SK-N-SH (cell line): ENCODE measurements around the gene AP3D1. TPM values are rescaled to one million over a fixed set of nuclear protein-coding genes. Genes with fewer than 3 reads are reported as not detected.
"Not testable (repeated sequence)": the region's sequence is repeated elsewhere in the genome, so short reads cannot be mapped to it uniquely, and the experiment has no call there.

Experiments
- CTCF ChIA-PET: fragments of 300-600, 350-600 bp; formaldehyde crosslinking; extraction: SDS; loops from one replicate; lab custom pipeline; 2021; lab: Yijun Ruan, JAX
- POLR2A ChIA-PET: fragments of 350-600 bp; sonication (Branson Sonifier 250); formaldehyde crosslinking; extraction: SDS; loops from one replicate; lab custom pipeline; 2020; ENCODE audit warnings: antibody characterized with exemption, inconsistent platforms; lab: Yijun Ruan, JAX
- DNase-seq: peaks from one replicate; pipeline ENCODE4 v3.0.0; 2012
- H2AFZ ChIP-seq: fragments of 200-600 bp; sonication (generic); 2 replicates; pipeline ENCODE4 v1.8.1; 2016; ENCODE audit warnings: antibody characterized with exemption, mild to moderate bottlenecking, low read depth
- H3F3A ChIP-seq: fragments of 200-600 bp; sonication (generic); replicated peaks from 2 replicates; pipeline ENCODE3; 2016; ENCODE audit warnings: antibody characterized with exemption, mild to moderate bottlenecking; ENCODE audit not compliant: insufficient read depth
- H3K27ac ChIP-seq, 2 experiments: fragments of 200-500 bp in 1 of 2; fragments of 200-600 bp in 1 of 2; sonication (Bioruptor generic) in 1 of 2; sonication (generic), shearing (Covaris generic) in 1 of 2; 2 replicates each; pipeline versions ENCODE4 v1.5.1 to v1.6.1; 2014 to 2016; ENCODE audit warnings: low read depth in 2 of 2, inconsistent platforms in 1 of 2, low read length in 1 of 2, mild to moderate bottlenecking in 1 of 2, mixed read lengths in 1 of 2
- H3K27me3 ChIP-seq: fragments of 200-600 bp; sonication (generic), shearing (Covaris generic); 2 replicates; pipeline ENCODE4 v1.6.1; 2016; ENCODE audit warnings: mixed run types; ENCODE audit not compliant: insufficient read depth
- H3K36me3 ChIP-seq, 2 experiments: fragments of 200-500 bp in 1 of 2; fragments of 200-600 bp in 1 of 2; sonication (Bioruptor generic) in 1 of 2; sonication (generic) in 1 of 2; replicated peaks in 1 of 2; 2 replicates each; pipeline versions ENCODE3 to v1.5.1; 2014 to 2016; ENCODE audit warnings: low read length in 1 of 2, mild to moderate bottlenecking in 1 of 2; ENCODE audit not compliant: insufficient read depth in 2 of 2, control insufficient read depth in 1 of 2
- H3K4me1 ChIP-seq, 2 experiments: fragments of 200-500 bp in 1 of 2; fragments of 200-600 bp in 1 of 2; sonication (Bioruptor generic) in 1 of 2; sonication (generic), shearing (Covaris generic) in 1 of 2; 2 replicates each; pipeline versions ENCODE4 v1.5.1 to v1.6.1; 2014 to 2016; ENCODE audit warnings: low read depth in 1 of 2, low read length in 1 of 2, mixed run types in 1 of 2; ENCODE audit not compliant: insufficient read depth in 2 of 2, control insufficient read depth in 1 of 2
- H3K4me2 ChIP-seq: fragments of 200-600 bp; sonication (generic), shearing (Covaris generic); 2 replicates; pipeline ENCODE4 v1.6.1; 2017; ENCODE audit warnings: mixed run types
- H3K4me3 ChIP-seq, 2 experiments: fragments of 200-500 bp in 1 of 2; fragments of 200-600 bp in 1 of 2; sonication (Bioruptor generic) in 1 of 2; sonication (generic), shearing (Covaris generic) in 1 of 2; 2 replicates each; pipeline versions ENCODE4 v1.5.1 to v1.8.1; 2014 to 2016; ENCODE audit warnings: low read depth in 2 of 2, inconsistent platforms in 1 of 2, low read length in 1 of 2, mild to moderate bottlenecking in 1 of 2, mixed read lengths in 1 of 2, moderate library complexity in 1 of 2
- H3K79me2 ChIP-seq: fragments of 200-600 bp; sonication (generic); 2 replicates; pipeline ENCODE4 v1.8.1; 2017; ENCODE audit warnings: mild to moderate bottlenecking; ENCODE audit not compliant: insufficient read depth
- H3K9ac ChIP-seq: fragments of 200-600 bp; sonication (generic); 2 replicates; pipeline ENCODE4 v1.6.1; 2017; ENCODE audit warnings: mixed run types
- H3K9me2 ChIP-seq: fragments of 200-600 bp; sonication (generic); 2 replicates; pipeline ENCODE4 v1.6.1; 2017; ENCODE audit warnings: mixed run types
- H3K9me3 ChIP-seq: fragments of 200-600 bp; sonication (generic); 2 replicates; pipeline ENCODE4 v1.6.1; 2017; ENCODE audit warnings: mixed run types, mild to moderate bottlenecking, moderate library complexity
- H4K20me1 ChIP-seq: fragments of 200-600 bp; sonication (generic); 2 replicates; pipeline ENCODE4 v1.6.1; 2017; ENCODE audit warnings: mild to moderate bottlenecking, mixed run types; ENCODE audit not compliant: insufficient read depth
- EP300 ChIP-seq, 2 experiments: IDR thresholded peaks; 2 replicates each; pipeline versions ENCODE4 v1.4.0 to v1.6.1; 2012; ENCODE audit warnings: borderline replicate concordance in 1 of 2, low read depth in 1 of 2, low read length in 1 of 2
- EZH2phosphoT487 ChIP-seq: fragments of 200-600 bp; sonication (generic); IDR thresholded peaks from 2 replicates; pipeline ENCODE4 v1.6.1; 2017; ENCODE audit warnings: low read depth, mixed run types, mild to moderate bottlenecking, antibody characterized with exemption, moderate library complexity, borderline replicate concordance
- GABPA ChIP-seq: IDR thresholded peaks from 2 replicates; pipeline ENCODE4 v1.4.0; 2012; ENCODE audit warnings: low read depth, mild to moderate bottlenecking
- NFIC ChIP-seq: IDR thresholded peaks from 2 replicates; pipeline ENCODE4 v1.4.0; 2012; ENCODE audit warnings: borderline replicate concordance
- NRF1 ChIP-seq: IDR thresholded peaks from 2 replicates; pipeline ENCODE4 v1.6.1; 2012; ENCODE audit warnings: low read depth, mild to moderate bottlenecking, low read length
- POLR2AphosphoS5 ChIP-seq: IDR thresholded peaks from 2 replicates; pipeline ENCODE4 v1.6.1; 2012; ENCODE audit warnings: low read depth, low read length
- REST ChIP-seq: IDR thresholded peaks from 2 replicates; pipeline ENCODE4 v1.6.1; 2012; ENCODE audit warnings: mild to moderate bottlenecking, low read depth, low read length, moderate library complexity
- RXRA ChIP-seq: IDR thresholded peaks from 2 replicates; pipeline ENCODE4 v1.4.0; 2012; ENCODE audit warnings: low read depth, mild to moderate bottlenecking, borderline replicate concordance
- SIN3A ChIP-seq: IDR thresholded peaks from 2 replicates; pipeline ENCODE4 v1.6.1; 2012; ENCODE audit warnings: low read depth, mild to moderate bottlenecking, low read length, moderate library complexity, borderline replicate concordance
- SMC3 ChIP-seq: IDR thresholded peaks from 2 replicates; pipeline ENCODE4 v1.6.1; 2012; ENCODE audit warnings: low read depth, low read length, improper control_type of control experiment
- TAF1 ChIP-seq: IDR thresholded peaks from 2 replicates; pipeline ENCODE4 v1.6.1; 2012; ENCODE audit warnings: low read depth, mild to moderate bottlenecking, low read length, moderate library complexity, borderline replicate concordance
- TCF12 ChIP-seq: IDR thresholded peaks from 2 replicates; pipeline ENCODE4 v1.4.0; 2012
- TEAD4 ChIP-seq: IDR thresholded peaks from 2 replicates; pipeline ENCODE4 v1.4.0; 2012; ENCODE audit warnings: mild to moderate bottlenecking, borderline replicate concordance; ENCODE audit not compliant: insufficient read depth
- WGBS: methylation state at CpG from one replicate; pipeline ENCODE4 v1.1.6; 2017; ENCODE audit warnings: low lambda C conversion rate; 5-methylcytosine and 5-hydroxymethylcytosine counted together
- polyA plus RNA-seq, 3 experiments: library from polyadenylated mRNA; depleted of rRNA; stranded (reverse); fragments of >200 nt; gene quantifications; 2 replicates each; pipeline ENCODE4 v1.2.3, GENCODE V29; 2012
- TF ChIP-seq, protein P1 (sequence below): IDR thresholded peaks from 2 replicates; pipeline ENCODE4 v1.4.0; 2012; ENCODE audit warnings: low read depth, borderline replicate concordance
- TF ChIP-seq, protein P2 (sequence below): fragments of 150-350 bp; IDR thresholded peaks from 2 replicates; pipeline ENCODE4 v1.6.1; 2016; ENCODE audit warnings: mild to moderate bottlenecking, low read depth, low read length
- TF ChIP-seq, protein P3 (sequence below): IDR thresholded peaks from 2 replicates; pipeline ENCODE4; 2012

The AP3D1 gene
- polyA plus RNA-seq, 1 of the 3 experiments (the other 2 are of a cell fraction), result 127 TPM

DNA sequence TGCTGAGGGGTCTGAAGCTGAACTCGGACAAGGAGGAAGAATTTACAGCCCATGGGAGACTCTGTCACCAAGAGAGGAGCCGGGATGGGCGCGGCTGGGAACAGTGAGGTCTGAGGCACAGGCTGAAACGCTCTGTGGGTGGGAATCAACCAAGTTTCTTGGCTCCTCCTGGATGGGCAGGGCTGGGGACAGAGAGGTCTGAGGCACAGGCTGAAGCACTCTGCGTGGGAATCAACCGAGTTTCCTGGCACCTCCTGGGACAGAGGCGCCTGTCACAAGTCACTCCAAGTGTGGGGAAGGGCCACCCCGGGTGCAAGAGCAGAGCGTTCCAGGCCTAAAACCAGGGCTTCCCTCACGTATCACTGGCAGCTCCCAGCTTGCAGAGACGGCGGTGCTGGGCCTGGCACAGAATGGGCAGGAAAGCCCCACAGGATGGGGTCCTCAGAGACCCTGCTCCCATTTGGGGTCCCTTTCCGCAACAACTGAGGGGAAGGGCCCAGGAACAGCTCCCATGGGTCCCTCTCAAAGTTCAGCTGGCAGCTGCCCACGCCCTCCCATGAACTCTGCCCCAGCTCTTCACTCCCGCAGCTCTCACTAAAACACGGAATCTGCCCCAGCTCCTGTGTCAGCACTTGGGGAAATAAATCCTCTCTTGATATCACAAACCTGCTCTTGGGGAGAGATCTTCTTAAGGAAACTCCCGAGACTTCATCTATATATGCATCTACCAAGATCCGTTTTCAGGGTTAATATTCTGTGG is 18.5 kb downstream of the AP3D1 start (continued):
- TF ChIP-seq EP300 (IDR thresholded peaks at IDR 0.05; ENCODE audit: borderline replicate concordance in 1 of 2, low read depth in 1 of 2, low read length in 1 of 2) (no peak), TCF12 (no peak), SIN3A (no peak)

- peaks cover 22 to 53% of the 10 kb centered on the region in 2 experiments for H3K36me3 ChIP-seq
- H3K9me2 ChIP-seq, result no peaks in the 10 kb centered on the region
- H3F3A ChIP-seq, result no peaks in the 10 kb centered on the region
- H3K9me3 ChIP-seq, result no peaks in the 10 kb centered on the region
- no peaks in the 10 kb centered on the region for H3K4me1 ChIP-seq
- no peak overlapping the region for H3K27ac ChIP-seq
- peaks cover 48% of the 10 kb centered on the region for H4K20me1 ChIP-seq
- CTCF ChIA-PET, result no interaction called here
- H3K9ac ChIP-seq, result no peak overlapping the region
- no peaks in the 10 kb centered on the region for H3K27me3 ChIP-seq
- no peak overlapping the region for H3K4me3 ChIP-seq
- POLR2A ChIA-PET, result no interaction called here
- H2AFZ ChIP-seq, result no peak overlapping the region
- no peak overlapping the region for H3K4me2 ChIP-seq
- H3K79me2 ChIP-seq, result peaks cover 70% of the 10 kb centered on the region
- 100% methylated on average over 9 of the region's 14 CpGs for WGBS
- no peak for TF ChIP-seq NRF1
- no peak for TF ChIP-seq TEAD4
- no peak for TF ChIP-seq RXRA
- TF ChIP-seq TAF1, result no peak
- no peak for TF ChIP-seq EP300 (IDR thresholded peaks at IDR 0.05; ENCODE audit: borderline replicate concordance in 1 of 2, low read depth in 1 of 2, low read length in 1 of 2)
- TF ChIP-seq, protein P1, sequence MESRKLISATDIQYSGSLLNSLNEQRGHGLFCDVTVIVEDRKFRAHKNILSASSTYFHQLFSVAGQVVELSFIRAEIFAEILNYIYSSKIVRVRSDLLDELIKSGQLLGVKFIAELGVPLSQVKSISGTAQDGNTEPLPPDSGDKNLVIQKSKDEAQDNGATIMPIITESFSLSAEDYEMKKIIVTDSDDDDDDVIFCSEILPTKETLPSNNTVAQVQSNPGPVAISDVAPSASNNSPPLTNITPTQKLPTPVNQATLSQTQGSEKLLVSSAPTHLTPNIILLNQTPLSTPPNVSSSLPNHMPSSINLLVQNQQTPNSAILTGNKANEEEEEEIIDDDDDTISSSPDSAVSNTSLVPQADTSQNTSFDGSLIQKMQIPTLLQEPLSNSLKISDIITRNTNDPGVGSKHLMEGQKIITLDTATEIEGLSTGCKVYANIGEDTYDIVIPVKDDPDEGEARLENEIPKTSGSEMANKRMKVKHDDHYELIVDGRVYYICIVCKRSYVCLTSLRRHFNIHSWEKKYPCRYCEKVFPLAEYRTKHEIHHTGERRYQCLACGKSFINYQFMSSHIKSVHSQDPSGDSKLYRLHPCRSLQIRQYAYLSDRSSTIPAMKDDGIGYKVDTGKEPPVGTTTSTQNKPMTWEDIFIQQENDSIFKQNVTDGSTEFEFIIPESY, result no peak
- TF ChIP-seq SMC3, result no peak
- no peak for TF ChIP-seq TCF12
- no peak for TF ChIP-seq POLR2AphosphoS5
- no peak for TF ChIP-seq GABPA
- TF ChIP-seq NFIC, result no peak
- TF ChIP-seq, protein P2, sequence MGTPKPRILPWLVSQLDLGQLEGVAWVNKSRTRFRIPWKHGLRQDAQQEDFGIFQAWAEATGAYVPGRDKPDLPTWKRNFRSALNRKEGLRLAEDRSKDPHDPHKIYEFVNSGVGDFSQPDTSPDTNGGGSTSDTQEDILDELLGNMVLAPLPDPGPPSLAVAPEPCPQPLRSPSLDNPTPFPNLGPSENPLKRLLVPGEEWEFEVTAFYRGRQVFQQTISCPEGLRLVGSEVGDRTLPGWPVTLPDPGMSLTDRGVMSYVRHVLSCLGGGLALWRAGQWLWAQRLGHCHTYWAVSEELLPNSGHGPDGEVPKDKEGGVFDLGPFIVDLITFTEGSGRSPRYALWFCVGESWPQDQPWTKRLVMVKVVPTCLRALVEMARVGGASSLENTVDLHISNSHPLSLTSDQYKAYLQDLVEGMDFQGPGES, result no peak
- TF ChIP-seq REST, result no peak
- TF ChIP-seq, protein P3, sequence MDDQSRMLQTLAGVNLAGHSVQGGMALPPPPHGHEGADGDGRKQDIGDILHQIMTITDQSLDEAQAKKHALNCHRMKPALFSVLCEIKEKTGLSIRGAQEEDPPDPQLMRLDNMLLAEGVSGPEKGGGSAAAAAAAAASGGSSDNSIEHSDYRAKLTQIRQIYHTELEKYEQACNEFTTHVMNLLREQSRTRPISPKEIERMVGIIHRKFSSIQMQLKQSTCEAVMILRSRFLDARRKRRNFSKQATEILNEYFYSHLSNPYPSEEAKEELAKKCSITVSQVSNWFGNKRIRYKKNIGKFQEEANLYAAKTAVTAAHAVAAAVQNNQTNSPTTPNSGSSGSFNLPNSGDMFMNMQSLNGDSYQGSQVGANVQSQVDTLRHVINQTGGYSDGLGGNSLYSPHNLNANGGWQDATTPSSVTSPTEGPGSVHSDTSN, result no peak
- no peak for TF ChIP-seq EZH2phosphoT487
- DNase-seq, result no peak
Measured at GRCh38 chr19:2132191-2132590, 19.2 kb downstream of the AP3D1 start.

GRCh38 chr19:2131012-2131975 is 20.1 kb downstream of the AP3D1 start:
- H3K27me3 ChIP-seq, H3K4me2 ChIP-seq, H3K9me3 ChIP-seq, POLR2A ChIA-PET, H3K4me1 ChIP-seq, H3K9ac ChIP-seq, H3K4me3 ChIP-seq, H3F3A ChIP-seq, CTCF ChIA-PET, H3K27ac ChIP-seq, DNase-seq, H2AFZ ChIP-seq, H3K9me2 ChIP-seq: not testable (repeated sequence)
- peaks cover 22 to 53% of the 10 kb centered on the region in 2 experiments for H3K36me3 ChIP-seq
- peaks cover 61% of the 10 kb centered on the region for H3K79me2 ChIP-seq
- peaks cover 40% of the 10 kb centered on the region for H4K20me1 ChIP-seq
- WGBS, result 91% methylated on average over 15 of the region's 67 CpGs
